Parathyroid adenoma (tissue), 2 donors: ENCODE results near the gene GJB1.
"Not testable (repeated sequence)": the region's sequence is repeated elsewhere in the genome, so short reads cannot be mapped to it uniquely, and the experiment has no call there.

ENCODE experiments used
- H2AFZ ChIP-seq: fragments of 300-600 bp; sonication (generic); one replicate; pipeline ENCODE4 v1.7.0; 2017; ENCODE audit warnings: antibody characterized with exemption, mild to moderate bottlenecking
- H3K27ac ChIP-seq: fragments of 300-600 bp; sonication (generic); one replicate; pipeline ENCODE4 v1.7.0; 2017
- H3K27me3 ChIP-seq: fragments of 300-600 bp; sonication (generic); one replicate; pipeline ENCODE4 v1.7.0; 2017; ENCODE audit warnings: low read length; ENCODE audit not compliant: control insufficient read depth, insufficient read depth
- H3K36me3 ChIP-seq: fragments of 300-600 bp; sonication (generic); one replicate; pipeline ENCODE4 v1.7.0; 2017; ENCODE audit warnings: low read length; ENCODE audit not compliant: control insufficient read depth, insufficient read depth
- H3K4me1 ChIP-seq: fragments of 300-600 bp; sonication (generic); one replicate; pipeline ENCODE4 v1.7.0; 2017; ENCODE audit warnings: control low read depth
- H3K4me2 ChIP-seq: fragments of 300-600 bp; sonication (generic); one replicate; pipeline ENCODE4 v1.7.0; 2017; ENCODE audit warnings: low read length
- H3K4me3 ChIP-seq: fragments of 300-600 bp; sonication (generic); one replicate; pipeline ENCODE4 v1.7.0; 2017; ENCODE audit warnings: low read depth, low read length
- H3K79me2 ChIP-seq: fragments of 300-600 bp; sonication (generic); one replicate; pipeline ENCODE4 v1.7.0; 2017; ENCODE audit warnings: control low read depth
- H3K9ac ChIP-seq: fragments of 300-600 bp; sonication (generic); one replicate; pipeline ENCODE4 v1.7.0; 2017; ENCODE audit warnings: mild to moderate bottlenecking
- H3K9me3 ChIP-seq: fragments of 300-600 bp; sonication (generic); one replicate; pipeline ENCODE4 v1.7.0; 2017; ENCODE audit warnings: low read length; ENCODE audit not compliant: control insufficient read depth
- TF ChIP-seq, protein P1 (sequence below): fragments of 300-600 bp; sonication (generic); IDR thresholded peaks from one replicate; pipeline ENCODE4 v1.7.0; 2017; ENCODE audit warnings: antibody characterized with exemption, mild to moderate bottlenecking
- donor health status: primary hyperparathyroidism.

The GJB1 gene

DNA sequence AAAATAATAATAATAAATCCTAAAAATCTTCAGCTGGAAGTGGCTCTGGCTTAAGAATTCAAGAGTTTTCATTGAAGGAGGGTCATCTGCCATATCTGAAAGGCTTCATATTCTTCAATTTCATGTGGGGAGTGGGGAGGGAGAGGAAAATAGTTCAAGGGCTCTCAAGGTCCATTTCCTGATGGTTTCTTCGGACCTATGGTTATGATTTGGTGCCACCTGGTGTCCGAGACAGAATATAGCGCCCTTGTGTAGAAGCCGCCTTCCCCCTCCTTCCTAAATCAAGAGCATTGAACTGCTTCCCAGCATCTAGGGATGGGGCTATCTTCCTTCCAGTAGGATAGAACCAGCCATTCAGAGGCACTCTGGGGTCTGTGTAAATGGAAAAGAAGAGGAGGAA, 44.1 kb upstream of the GJB1 start:
- Histone ChIP-seq H3K4me3 (no peak overlapping the region), H3K9ac (no peak overlapping the region), H3K27ac (no peak overlapping the region), H3K9me3 (no peaks in the 10 kb centered on the region), H3K27me3 (no peaks in the 10 kb centered on the region), H3K4me1 (peaks cover 20% of the 10 kb centered on the region), H3K79me2 (no peaks in the 10 kb centered on the region), H2AFZ (peak overlapping the region; percentile 74), H3K4me2 (no peak overlapping the region), H3K36me3 (no peaks in the 10 kb centered on the region)
- TF ChIP-seq, protein P1, sequence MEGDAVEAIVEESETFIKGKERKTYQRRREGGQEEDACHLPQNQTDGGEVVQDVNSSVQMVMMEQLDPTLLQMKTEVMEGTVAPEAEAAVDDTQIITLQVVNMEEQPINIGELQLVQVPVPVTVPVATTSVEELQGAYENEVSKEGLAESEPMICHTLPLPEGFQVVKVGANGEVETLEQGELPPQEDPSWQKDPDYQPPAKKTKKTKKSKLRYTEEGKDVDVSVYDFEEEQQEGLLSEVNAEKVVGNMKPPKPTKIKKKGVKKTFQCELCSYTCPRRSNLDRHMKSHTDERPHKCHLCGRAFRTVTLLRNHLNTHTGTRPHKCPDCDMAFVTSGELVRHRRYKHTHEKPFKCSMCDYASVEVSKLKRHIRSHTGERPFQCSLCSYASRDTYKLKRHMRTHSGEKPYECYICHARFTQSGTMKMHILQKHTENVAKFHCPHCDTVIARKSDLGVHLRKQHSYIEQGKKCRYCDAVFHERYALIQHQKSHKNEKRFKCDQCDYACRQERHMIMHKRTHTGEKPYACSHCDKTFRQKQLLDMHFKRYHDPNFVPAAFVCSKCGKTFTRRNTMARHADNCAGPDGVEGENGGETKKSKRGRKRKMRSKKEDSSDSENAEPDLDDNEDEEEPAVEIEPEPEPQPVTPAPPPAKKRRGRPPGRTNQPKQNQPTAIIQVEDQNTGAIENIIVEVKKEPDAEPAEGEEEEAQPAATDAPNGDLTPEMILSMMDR, result peak; percentile 57

GRCh38 chrX:71180579-71181265, 42.3 kb upstream of the GJB1 start:
- not testable (repeated sequence) for H3K4me3 ChIP-seq, H3K27me3 ChIP-seq, H3K9ac ChIP-seq, H3K4me2 ChIP-seq, H3K9me3 ChIP-seq, H2AFZ ChIP-seq, H3K36me3 ChIP-seq, H3K27ac ChIP-seq, H3K79me2 ChIP-seq
- H3K4me1 ChIP-seq, result peaks cover 24% of the 10 kb centered on the region

DNA sequence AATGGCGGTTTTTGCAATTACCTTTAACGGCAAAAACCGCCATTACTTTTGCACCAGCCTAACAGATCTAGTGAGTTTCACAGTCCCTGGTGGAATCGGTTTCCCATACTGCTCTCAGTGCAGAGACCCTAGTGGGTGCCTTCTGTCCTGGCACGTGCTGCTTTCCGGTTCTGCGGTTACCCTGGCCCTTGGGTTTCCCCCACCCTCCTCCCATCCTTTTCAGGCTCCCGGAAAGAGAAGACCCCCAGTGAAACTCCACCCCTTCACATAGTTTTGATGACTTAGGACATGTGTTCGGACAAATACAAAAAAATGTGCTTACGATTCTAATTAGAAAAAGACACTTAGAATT, 41.5 kb upstream of the GJB1 start:
- H3K27me3 ChIP-seq, result no peaks in the 10 kb centered on the region
- peak overlapping the region; percentile 59 for H3K4me2 ChIP-seq
- peak overlapping the region; percentile 93 for H3K27ac ChIP-seq
- peak overlapping the region; percentile 61 for H3K4me3 ChIP-seq
- H2AFZ ChIP-seq, result peak overlapping the region; percentile 79
- H3K9me3 ChIP-seq, result no peaks in the 10 kb centered on the region
- H3K36me3 ChIP-seq, result no peaks in the 10 kb centered on the region
- TF ChIP-seq, protein P1, result no peak
- no peak overlapping the region for H3K9ac ChIP-seq
- H3K79me2 ChIP-seq, result no peaks in the 10 kb centered on the region
- H3K4me1 ChIP-seq, result peaks cover 24% of the 10 kb centered on the region

GRCh38 chrX:71181910-71182799, 40.9 kb upstream of the GJB1 start:
- Histone ChIP-seq H3K27ac (peak overlapping the region; percentile 93), H3K27me3 (no peaks in the 10 kb centered on the region), H3K9me3 (no peaks in the 10 kb centered on the region), H3K4me1 (peaks cover 19% of the 10 kb centered on the region), H3K79me2 (no peaks in the 10 kb centered on the region), H3K4me3 (peak overlapping the region; percentile 63), H3K36me3 (no peaks in the 10 kb centered on the region), H3K4me2 (peak overlapping the region; percentile 85), H3K9ac (no peak overlapping the region), H2AFZ (peak overlapping the region; percentile 96)
- TF ChIP-seq, protein P1, result no peak

- Histone ChIP-seq H3K27ac (no peak overlapping the region), H2AFZ (peak overlapping the region; percentile 96), H3K4me2 (peak overlapping the region; percentile 85), H3K36me3 (no peaks in the 10 kb centered on the region), H3K9ac (no peak overlapping the region), H3K9me3 (no peaks in the 10 kb centered on the region), H3K27me3 (no peaks in the 10 kb centered on the region), H3K79me2 (no peaks in the 10 kb centered on the region), H3K4me3 (no peak overlapping the region), H3K4me1 (peaks cover 14% of the 10 kb centered on the region)
- TF ChIP-seq, protein P1, result no peak
Measured at GRCh38 chrX:71182871-71183270, 40.2 kb upstream of the GJB1 start.
